ENCODE results near the gene MEF2C.

DNA sequence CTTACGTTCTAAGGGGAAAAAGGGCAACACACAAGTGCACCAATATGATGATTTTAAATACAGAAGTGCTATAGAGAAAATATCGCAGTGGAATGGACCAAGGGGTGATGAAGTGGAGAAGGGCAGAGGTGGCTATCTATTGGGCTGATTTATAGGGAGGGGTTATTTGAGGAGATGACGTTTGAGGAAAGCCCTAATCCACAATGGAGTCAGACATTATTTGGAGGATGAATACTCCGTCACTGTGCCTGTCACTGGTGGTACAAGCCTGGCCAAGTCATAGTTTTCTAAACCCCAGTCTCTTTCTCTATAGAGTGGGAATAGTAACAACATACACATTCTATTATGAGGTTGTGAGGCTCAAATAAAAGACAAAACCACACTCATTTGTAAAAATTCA lies 48.5 kb downstream of the MEF2C start:
- TF ChIP-seq, protein P1, sequence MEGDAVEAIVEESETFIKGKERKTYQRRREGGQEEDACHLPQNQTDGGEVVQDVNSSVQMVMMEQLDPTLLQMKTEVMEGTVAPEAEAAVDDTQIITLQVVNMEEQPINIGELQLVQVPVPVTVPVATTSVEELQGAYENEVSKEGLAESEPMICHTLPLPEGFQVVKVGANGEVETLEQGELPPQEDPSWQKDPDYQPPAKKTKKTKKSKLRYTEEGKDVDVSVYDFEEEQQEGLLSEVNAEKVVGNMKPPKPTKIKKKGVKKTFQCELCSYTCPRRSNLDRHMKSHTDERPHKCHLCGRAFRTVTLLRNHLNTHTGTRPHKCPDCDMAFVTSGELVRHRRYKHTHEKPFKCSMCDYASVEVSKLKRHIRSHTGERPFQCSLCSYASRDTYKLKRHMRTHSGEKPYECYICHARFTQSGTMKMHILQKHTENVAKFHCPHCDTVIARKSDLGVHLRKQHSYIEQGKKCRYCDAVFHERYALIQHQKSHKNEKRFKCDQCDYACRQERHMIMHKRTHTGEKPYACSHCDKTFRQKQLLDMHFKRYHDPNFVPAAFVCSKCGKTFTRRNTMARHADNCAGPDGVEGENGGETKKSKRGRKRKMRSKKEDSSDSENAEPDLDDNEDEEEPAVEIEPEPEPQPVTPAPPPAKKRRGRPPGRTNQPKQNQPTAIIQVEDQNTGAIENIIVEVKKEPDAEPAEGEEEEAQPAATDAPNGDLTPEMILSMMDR (IDR thresholded peaks at IDR 0.05; ENCODE audit: low read depth, low read length, poor library complexity, severe bottlenecking), result no peak
- TF ChIP-seq EZH2phosphoT487 (IDR thresholded peaks at IDR 0.05; ENCODE audit: borderline replicate concordance, low read length), result no peak

Data from DOHH2 (cell line).